ENCODE measurements around the gene FTO.

Gene FTO

DNA sequence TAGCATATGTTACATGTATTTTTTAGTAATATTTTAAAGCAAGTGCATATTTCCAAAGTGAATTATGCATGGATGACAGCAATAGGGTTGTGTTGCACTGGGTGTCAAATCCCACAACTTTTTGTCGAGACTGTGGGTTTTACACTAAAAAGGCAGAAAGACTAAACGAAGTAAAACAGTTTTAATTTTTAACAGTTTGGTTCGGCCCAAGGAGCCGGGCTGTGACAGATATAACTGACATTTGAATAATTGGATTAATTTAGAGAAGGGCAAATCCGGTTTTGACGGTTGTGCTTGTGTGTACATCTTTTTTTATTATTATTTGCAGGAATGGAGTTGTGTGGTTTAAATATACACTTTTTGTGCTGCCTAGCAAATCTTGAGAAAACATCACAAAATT is 263.6 kb downstream of the FTO start:
- DNase-seq (ENCODE audit: low read depth) = no peak

DNA sequence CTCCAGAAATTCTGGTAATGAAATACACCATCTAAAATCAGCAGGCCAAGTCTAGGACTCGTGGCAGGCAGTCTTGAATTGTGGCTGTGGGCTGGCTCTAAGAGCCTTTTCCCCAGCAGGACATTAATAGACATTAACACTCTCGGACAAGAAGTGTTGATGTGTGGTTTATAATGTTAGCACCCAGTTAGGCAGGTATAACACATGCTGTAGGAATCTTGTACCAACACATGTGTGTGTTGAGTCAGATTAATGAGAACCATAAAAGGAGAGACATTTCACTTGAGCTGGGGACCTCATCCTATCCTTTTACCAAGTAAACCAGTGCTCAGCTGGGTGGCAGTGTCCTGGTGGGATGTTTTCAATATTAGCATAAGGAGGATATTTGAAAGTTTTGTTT is 264.5 kb downstream of the FTO start:
- DNase-seq (ENCODE audit: low read depth) = no peak

DNA sequence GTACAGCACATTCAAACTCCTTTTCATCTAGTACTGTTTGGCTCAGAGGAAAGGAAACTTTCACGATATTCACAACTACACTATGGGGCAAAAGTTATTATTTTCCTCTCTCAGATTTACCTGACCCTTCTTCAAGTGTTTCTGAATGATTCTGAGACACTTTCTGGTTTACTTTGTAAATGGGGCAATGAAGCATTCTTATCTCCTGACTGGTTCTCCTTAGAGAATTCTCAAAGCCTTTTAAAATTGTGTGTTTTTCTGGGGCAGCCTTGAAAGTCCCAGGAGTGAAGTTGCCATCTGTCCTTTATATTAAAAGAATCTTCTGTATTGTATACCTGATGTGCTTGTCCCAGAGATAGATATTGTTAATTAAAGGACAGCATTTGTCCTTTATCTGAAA is 264.9 kb downstream of the FTO start:
- no peak for DNase-seq (ENCODE audit: low read depth)

DNA sequence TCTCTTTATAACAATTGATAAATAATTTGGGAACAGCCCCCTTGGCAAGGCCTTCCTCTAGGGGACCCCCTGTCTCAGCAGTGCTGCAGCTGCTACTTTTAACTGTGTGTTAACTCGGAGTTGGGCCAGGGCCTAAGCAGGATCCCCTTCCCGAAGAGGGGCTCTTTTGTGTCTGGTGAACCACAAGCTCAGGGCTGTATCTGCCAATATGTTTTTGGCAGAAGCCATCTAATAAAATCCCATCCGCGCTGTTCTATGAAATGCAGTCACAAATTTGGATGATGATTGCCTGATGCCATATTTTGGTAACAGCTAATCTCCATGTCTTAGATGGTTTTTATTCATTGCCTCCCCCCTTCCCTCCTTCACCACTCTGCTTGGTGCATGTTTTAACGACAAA is 267.7 kb downstream of the FTO start:
- DNase-seq (ENCODE audit: low read depth) = no peak

DNA sequence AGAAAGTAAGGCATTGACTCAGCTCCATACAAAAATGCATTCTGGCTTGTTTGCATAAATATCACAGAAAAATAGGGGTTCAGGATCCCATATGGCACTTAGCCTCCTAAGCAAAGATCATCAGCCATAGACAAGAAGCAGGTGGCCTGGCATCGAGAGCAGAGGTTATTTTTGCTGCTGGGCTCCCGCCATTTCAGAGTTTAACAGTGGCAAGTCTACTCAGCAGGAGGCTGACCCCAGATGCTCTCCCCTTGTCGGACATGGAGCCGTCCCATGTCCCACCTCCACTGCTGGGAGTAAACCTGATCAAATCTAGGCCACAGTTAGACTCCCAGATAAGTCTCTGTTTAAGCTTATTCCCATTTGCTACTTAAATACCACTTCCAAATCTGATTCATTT is 269.1 kb downstream of the FTO start:
- no peak for DNase-seq (ENCODE audit: low read depth)

DNA sequence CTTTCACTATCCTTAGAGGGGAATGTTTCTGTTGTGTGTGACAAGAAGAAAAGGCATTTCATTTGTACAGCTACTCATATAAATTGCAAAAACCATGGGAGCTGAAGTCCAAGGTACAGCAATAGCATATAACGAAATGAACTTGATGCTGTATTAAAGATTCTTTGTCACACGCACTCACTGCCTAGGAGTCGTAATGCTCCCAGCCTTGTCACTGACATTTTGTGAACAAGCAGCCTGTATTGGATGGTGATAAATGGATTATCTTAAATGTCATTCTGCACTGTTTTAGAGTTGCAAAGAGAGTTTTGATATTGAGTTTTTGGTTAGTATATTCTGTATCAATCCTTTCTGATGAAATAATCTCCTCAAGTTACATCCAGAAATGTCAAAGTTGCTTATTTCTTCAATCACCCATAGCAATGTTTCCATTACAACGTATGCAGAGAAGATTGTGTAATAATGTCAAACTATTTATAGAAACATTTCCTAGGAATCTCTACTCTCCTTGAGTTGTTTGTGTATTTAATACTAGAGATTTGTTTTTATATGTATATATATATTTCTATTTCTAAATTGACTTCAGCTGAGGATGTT is 270.6 kb downstream of the FTO start:
- no peak for DNase-seq (ENCODE audit: low read depth)

DNA sequence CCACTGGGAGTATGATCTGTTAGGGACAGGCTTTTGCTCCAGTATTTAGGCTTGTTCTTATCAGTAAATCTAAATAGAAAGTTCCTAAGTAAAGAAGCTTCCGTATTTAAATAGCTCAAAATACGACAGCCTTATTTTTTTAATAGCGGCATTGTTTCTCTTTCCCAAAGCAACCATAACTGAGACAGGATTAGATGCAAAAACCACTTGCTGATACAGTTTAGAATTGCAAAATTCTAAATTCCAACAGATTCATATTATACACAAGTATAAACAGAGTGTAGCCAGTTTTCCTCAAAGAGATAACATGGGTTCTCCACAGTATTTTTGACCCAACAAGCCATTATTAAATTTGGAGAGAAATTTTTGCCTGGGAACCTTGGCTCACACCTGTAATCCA is 276.7 kb downstream of the FTO start:
- DNase-seq (ENCODE audit: low read depth) = no peak

DNA sequence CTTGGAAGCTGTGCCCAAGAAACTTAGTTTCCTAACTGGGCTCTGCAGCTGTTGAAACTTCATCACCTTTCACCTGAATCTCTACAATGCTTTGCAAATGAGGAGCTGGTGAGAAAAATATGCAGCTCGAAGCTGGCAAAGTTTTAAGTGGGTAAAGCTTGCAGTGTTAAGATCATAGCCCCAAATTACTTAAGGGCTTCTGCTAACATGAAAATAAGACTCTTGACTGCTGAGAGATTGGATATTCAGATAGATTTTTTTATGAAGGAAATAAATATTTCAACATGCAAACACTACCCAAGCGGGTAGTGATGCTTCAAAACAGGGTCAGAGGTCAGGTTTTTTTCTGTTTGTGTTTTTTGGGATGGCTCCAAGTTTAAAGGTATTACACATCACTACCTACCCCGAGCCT is 278.7 kb downstream of the FTO start:
- no peak for DNase-seq (ENCODE audit: low read depth)

DNA sequence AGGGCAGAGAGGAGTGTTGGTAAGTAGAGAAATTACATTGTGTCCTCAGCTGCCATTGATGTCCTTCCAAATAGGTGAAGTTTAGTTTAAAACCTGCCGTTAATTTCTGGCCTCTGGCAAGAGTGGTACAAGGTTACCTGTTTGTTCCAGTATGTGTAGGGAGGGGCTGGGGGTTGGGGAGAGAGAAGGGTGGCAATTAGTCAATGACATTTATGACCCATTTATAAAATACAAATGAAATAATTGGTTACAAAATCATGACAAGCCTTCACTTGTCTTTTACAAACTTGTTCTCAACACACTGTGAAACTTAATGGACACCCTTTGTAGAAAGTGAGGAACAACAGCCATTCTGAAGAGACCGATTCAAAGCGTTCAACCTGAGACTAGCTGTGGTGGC is 281.0 kb downstream of the FTO start:
- DNase-seq (ENCODE audit: low read depth) = no peak

DNA sequence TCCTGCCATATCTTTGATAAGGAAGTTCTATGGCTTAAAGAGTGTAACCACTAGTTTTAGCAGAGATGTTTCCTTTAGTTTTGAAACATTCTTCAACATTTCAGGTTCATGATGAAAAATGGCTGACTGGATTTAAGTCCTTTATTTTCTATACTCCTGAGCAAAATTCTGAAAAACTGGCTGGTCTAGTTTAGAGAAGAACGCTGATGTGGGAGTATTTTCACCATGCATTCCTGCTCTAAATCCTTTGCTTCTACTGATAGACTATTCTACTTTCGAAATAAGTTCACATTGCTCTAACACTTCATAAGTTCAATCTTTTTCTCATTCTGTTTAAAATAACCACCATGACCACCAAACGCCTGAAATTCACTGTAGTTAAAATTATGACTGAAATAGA is 281.9 kb downstream of the FTO start:
- no peak for DNase-seq (ENCODE audit: low read depth)

DNA sequence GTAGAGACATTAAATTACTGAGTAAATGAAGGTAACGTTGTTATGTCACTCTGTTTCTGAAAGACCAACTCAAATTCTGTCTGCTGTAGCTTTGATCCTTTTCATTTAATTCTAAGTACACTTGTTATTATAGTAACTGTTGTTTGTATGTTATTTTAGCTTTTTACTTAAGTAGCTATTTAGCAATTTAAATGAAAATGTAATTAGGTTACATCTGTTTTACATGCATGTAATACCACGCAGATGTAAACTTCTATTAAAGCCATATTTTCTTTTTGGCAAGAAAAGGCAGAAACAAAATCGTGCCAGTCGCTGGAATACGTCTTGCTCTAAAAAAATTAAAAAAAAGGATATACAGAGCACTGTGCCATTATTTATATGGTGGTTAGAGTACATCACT is 282.8 kb downstream of the FTO start:
- no peak for DNase-seq (ENCODE audit: low read depth)

DNA sequence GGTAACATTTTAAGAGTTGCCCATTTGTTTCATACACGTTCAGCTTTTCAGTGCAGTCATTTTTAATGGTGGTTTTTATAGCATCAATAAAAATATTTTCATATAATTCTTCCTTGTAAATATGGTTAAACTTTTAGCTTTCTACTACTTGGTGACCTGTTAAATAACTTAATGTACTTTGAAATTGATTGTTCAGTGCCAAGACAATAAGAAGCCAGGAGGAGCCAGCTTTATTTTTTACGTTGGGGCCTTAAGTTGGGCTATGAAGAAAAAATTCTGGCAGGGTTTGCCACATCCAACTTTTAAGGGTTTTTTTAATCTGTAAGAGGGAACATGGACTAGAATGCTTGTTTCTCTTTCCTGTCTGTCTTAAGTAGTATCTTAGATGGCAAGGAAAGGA is 284.2 kb downstream of the FTO start:
- no peak for DNase-seq (ENCODE audit: low read depth)

DNA sequence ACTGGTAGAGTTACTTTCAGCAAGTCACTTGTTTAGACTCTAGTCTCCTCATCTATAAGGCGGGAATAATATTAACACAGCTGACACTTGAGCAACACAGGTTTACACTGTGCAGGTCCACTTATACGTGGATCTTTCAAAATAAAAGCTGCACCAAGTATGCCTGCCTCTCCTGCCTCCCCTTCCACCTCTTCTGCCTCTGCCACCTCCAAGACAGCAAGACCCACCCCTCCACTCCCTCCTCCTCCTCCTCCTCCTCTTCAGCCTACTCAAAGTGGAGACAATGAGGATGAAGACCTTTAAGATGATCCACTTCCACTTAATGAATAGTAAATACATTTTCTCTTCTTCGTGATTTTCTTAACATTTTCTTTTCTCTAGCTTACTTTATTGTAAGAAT is 285.6 kb downstream of the FTO start:
- no peak for DNase-seq (ENCODE audit: low read depth)

DNA sequence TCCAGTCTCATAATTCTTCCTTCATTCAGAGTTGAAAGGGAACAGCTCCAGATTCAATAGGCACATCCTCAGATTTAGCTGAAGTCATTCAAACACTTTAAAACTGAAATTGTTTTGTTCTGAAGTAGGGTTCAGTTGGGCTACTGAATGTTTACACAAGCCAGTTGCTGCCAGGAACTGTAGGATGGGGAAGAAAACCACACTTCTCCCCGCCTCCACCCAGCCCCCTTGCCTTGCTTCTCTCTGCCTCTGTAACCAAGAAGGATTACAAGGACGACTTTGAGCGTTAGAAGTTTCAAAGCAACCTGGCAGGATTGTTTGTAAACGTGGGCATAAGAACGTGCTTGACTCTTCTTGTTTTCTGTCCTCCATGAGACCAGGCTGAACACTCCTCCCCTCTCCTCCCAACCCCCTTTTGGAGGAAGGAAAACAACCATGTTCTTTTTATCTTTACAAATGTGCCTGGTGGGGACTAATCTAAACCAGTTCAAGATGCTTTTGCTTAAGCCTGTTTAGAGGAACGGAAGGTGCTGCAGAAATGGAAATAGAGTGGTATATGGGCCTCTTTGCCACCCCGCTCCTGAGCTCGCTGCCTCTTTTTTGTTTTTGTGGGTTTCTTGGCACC is 287.9 kb downstream of the FTO start:
- no peak for DNase-seq (ENCODE audit: low read depth)

DNA sequence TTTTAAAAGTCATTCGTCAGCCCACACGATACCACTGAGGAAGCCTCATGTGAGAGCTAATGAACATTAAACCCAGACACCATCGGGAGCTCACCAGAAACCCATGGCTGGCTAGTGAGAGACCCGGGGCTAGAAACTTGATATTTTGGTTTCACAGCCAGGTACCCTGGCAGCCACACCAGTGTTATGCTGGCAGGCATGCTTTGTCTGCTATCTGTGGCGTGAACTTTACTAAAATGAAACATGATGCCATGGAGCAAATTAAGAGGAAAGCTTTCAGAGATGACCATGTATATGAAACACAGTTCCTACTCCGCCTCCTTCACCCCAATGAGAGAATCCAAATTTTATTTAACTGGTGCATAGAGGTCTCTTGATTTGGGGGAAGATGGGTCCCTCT is 291.4 kb downstream of the FTO start:
- DNase-seq (ENCODE audit: low read depth) = no peak

DNA sequence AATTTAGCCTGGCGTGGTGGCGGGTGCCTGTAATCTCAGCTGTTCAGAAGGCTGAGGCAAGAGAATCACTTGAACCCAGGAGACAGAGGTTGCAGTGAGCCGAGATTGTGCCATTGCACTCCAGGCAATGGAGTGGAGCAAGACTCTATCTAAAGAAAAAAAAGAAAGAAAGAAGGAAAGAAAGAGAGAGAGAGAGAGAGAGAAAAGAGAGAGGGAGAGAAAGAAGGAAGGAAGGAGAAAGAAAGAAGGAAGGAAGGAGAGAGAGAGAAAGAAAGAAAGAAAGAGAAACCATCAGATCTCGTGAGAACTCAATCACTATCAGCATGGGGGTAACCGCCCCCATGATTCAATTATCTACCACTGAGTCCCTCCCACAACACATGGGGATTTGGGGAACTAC is 293.0 kb downstream of the FTO start:
- no peak for DNase-seq (ENCODE audit: low read depth)

DNA sequence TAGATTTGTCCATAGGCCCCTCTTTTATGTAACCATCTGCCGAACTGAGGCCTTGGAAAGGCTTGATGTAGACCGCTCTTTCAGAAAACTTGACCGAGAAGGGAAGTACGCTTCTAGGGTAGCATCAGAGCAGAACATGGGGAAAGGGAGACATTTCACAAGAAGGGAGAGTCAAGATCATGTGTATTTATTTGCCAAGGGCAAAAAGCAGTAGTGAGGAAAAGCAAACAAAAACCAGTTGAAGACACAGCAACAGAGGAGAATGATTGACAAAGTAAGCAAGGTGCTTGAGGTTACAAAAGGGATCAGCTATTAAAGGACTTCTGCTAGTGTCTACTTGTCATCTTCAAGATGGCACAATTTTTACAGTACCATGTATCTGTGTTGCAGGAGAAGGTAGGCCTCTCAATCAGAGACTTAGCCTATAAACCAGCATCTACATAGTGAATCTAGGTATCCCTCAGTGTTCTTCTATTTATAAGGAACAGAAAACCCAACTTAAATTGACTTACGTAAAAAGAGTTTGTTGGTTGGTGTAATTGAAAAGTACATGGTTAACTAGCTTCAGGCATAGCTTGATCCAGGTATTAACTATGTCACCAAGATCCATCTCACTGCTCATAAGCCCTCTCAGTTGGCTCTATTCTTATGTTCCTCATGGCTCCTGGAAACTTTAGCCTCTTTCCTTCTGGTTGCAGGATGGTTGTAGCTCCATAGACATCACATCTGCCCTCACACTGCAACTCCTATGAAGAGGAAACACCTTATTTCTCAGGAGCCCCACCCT is 294.3 kb downstream of the FTO start:
- DNase-seq (ENCODE audit: low read depth) = no peak

DNA sequence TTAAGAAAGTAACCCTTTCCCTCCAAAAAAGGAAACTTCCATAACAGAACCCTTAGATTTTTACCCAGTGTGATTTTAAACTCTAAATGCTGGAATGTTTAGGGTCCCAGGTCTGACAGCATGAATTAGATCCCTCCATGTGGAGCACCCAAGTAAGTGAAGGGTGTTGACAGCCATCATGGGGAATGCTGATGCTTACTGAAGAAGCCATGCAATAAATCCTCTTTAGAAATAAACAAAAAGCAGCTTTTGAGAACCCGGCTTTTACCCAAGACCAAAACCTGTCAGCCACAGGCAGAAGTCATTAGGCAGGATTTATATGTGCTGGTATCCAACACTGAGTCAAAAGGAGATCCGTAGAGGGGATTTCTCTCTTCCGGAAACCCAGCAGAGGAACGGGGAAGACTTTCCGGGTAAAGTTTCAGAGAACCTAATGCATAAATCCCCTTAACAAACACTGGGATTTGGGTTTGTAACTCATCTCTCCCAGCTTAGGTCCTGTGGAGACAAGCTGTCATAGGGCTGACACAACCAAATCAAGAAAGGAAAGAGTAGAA is 295.1 kb downstream of the FTO start:
- no peak for DNase-seq (ENCODE audit: low read depth)

DNA sequence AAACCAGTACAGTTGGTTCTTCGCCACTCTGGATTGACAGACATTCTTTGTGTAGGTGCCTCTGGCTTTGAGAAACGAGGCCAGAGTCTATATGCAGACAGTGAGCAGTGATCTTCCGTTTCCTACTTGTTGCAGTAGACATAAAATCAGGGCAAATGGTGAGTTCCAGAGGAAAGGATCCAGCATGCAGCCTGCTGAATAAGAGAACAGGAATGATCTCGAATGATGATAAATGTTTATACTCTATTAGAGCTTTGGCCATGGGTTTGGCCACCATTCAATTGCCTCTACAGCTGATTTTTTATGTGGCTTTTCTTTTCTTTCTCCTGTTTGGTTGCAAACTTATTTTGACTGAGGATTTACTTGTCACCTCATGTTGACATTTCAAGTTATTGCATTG is 295.9 kb downstream of the FTO start:
- DNase-seq (ENCODE audit: low read depth) = no peak

DNA sequence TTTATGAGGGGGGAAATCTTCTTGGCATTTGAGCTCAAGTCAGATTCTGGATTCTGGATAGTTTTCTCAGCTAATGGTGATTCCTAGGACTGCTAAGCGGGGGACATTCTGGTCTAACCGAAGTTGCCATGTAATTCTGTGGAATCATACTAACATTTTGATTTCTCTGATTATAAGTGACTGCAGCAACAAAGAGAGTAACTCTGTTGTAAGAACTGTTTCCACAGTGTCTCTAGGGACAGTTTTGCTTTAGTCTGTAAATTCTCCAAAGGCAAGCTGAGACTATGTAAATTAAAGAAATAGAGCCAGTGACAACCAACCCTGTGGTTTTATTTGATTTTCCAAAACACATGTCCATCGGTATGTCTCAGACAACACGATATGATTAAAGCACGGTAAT is 296.4 kb downstream of the FTO start:
- DNase-seq (ENCODE audit: low read depth) = no peak

DNA sequence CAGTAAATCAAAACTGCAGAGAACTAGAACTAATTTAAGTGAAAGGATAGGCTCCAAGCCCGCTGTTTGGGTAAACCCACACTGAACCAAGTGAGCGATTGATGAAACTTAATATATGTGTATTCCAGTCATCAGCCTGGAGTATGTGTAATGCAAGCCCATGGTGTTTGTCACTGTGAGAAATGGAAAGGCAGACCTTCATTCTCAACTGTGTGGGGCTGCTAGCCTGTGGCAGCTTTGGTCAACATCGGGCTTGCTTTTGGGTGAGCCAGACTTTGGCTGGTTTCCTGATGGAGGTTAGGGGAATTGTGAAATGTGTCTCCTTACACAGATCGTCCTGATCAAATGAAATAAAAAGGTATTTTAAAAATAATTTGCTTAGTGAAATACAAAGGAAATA is 302.7 kb downstream of the FTO start:
- DNase-seq (ENCODE audit: low read depth) = no peak

DNA sequence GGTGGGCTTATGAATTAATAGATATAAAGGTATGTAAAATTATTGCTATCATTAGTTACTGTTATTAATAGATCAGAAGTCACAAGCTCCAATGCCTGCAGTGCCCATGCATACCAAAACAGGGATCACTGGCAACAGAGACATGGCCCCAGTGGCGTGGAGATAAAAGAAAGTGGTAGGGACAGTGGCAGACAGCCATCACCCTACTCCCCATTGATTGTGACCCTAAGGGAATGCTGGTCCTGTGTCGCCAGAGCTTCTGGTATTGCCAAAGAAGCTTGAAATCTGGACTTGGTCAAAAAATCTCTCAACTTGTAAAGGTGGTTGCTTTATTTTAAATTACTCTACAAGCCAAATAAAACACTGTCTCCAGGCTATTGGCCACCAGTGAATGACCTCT is 303.5 kb downstream of the FTO start:
- DNase-seq (ENCODE audit: low read depth) = no peak

DNA sequence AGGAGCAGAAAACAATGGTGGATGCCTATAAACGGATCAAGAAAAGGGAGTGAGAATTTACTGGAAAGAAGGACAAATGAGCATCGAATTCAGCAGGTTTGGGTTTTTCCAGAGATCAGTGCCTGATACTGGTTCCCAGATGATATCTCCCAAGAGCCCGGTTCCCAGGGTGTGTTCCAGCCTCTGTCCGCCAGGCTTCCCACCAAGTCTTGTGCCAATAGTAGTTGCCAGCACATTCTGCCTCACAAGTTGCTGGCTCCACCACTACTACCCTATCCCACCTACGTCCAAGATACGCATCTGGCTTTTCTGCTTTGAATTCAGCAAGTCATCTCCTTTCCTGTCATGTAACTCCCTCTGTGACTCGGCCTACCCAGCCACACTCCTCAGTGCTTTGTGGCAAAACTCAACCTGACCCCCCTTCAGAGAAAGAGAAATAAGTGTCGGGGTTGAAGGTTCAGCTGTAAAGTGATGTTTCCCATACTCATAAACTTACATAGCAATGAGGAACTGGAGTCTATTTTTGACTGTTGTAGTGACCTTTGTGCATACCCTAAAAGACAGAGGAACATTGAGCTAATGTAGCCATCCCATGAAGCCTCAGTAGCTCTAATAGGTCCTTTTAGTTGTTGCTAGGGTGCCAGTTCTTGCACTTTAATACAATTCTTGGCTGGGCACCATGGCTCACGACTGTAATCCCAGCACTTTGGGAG is 305.7 kb downstream of the FTO start:
- no peak for DNase-seq (ENCODE audit: low read depth)
